GM10266 (cell line): ENCODE results near the gene VPS54.

Source experiments
- DNase-seq: peaks from one replicate; pipeline ENCODE4 v3.0.0; 2012; ENCODE audit errors: extremely low spot score
- CTCF ChIP-seq: IDR thresholded peaks from 2 replicates; pipeline ENCODE4 v1.5.1; 2012; ENCODE audit warnings: mild to moderate bottlenecking, low read depth; ENCODE audit not compliant: control insufficient read depth, insufficient read depth; ENCODE audit errors: missing control alignments

VPS54 gene

GRCh38 chr2:64036034-64036705 lies 16.9 kb upstream of the VPS54 start:
- peak; percentile 69 for DNase-seq
- no peak for TF ChIP-seq CTCF

DNA sequence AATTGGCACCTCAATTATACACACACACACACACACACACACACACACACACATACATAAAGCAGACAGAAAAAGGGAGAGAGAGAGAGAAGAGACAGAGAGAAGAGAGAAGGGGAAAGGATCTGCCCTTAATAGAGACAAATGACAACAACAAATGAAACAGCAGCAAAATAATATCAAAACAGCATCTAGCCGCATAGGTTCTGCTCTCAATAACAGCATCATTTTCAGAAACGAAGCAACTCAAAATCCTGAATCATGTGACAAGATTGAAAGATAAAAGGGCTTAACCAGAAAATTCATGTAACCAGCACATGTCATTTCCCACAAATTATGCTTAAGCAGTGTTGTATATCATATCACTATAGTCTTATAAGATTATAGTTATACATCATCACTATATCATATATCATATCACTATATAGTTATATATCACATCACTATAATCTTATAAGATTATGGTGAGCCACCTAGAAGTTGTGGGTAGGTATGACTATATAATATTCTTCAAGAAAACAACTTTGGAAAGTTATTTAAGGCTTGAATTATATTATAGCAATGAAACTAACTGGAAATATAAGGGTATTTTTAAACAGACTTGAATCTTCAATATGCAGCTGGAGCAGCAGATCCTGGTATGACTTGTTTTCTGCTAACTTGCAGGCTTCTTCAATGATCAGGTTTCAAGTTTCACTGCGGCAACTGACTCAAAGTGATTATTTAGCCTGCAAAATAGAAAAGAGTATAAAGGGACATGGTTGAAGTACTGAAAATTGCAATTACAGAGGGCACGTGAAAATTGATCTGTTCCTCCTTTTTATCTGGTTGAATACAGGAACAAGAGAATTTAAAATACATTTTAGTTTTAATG lies 16.1 kb upstream of the VPS54 start:
- DNase-seq = no peak
- no peak for TF ChIP-seq CTCF

GRCh38 chr2:64029116-64029665 lies 10.0 kb upstream of the VPS54 start:
- TF ChIP-seq CTCF = no peak
- no peak for DNase-seq

GRCh38 chr2:64025741-64026140 lies 6.5 kb upstream of the VPS54 start:
- no peak for TF ChIP-seq CTCF
- DNase-seq = no peak

- DNase-seq = no peak
- no peak for TF ChIP-seq CTCF
Measured at GRCh38 chr2:64024259-64024949, 5.2 kb upstream of the VPS54 start.

GRCh38 chr2:64023485-64024258 lies 4.4 kb upstream of the VPS54 start:
- DNase-seq = no peak
- TF ChIP-seq CTCF = no peak
